Measurements from ENCODE around the gene NDUFA11.
"Not testable (repeated sequence)": the region's sequence is repeated elsewhere in the genome, so short reads cannot be mapped to it uniquely, and the experiment has no call there.

NDUFA11 gene

GRCh38 chr19:5883157-5883873, 20.3 kb downstream of the NDUFA11 start:
- not testable (repeated sequence) for DNase-seq

- DNase-seq, result no peak
These were observed 21.1 kb downstream of the NDUFA11 start for GRCh38 chr19:5882421-5882968.

GRCh38 chr19:5881543-5882299, 21.9 kb downstream of the NDUFA11 start:
- peak; percentile 62 for DNase-seq

- DNase-seq, result no peak
These were observed 22.9 kb downstream of the NDUFA11 start for GRCh38 chr19:5880604-5881078.

- DNase-seq, result no peak
These were observed 23.4 kb downstream of the NDUFA11 start for GRCh38 chr19:5880196-5880595.

GRCh38 chr19:5877882-5878281, 25.7 kb downstream of the NDUFA11 start:
- no peak for DNase-seq

- DNase-seq, result no peak
These were observed 26.2 kb downstream of the NDUFA11 start for GRCh38 chr19:5877427-5877826.

- not testable (repeated sequence) for DNase-seq
These were observed 29.1 kb downstream of the NDUFA11 start for GRCh38 chr19:5874496-5874895.

- DNase-seq, result no peak
These were observed 29.9 kb downstream of the NDUFA11 start for GRCh38 chr19:5873617-5874199.

- no peak for DNase-seq
These were observed 32.6 kb downstream of the NDUFA11 start for GRCh38 chr19:5870986-5871394.

- no peak for DNase-seq
These were observed 36.1 kb downstream of the NDUFA11 start for GRCh38 chr19:5867201-5868136.

- no peak for DNase-seq
These were observed 37.8 kb downstream of the NDUFA11 start for GRCh38 chr19:5865772-5866171.

- no peak for DNase-seq
These were observed 38.7 kb downstream of the NDUFA11 start for GRCh38 chr19:5864725-5865486.

- no peak for DNase-seq
These were observed 39.4 kb downstream of the NDUFA11 start for GRCh38 chr19:5864013-5864720.

- DNase-seq, result no peak
These were observed 40.4 kb downstream of the NDUFA11 start for GRCh38 chr19:5863030-5863665.

- no peak for DNase-seq
These were observed 46.1 kb downstream of the NDUFA11 start for GRCh38 chr19:5857203-5858081.

GRCh38 chr19:5855151-5855550, 48.4 kb downstream of the NDUFA11 start:
- not testable (repeated sequence) for DNase-seq

- not testable (repeated sequence) for DNase-seq
These were observed 49.5 kb downstream of the NDUFA11 start for GRCh38 chr19:5854121-5854520.

- no peak for DNase-seq
These were observed 52.3 kb downstream of the NDUFA11 start, which contains the start of gene FUT3 for GRCh38 chr19:5851302-5851701. TSS of gene FUT3 (minus strand) at chr19:5851449.

Measured in COR-L47 (cell line).